ENCODE measurements around the gene CCDC47.

Gene CCDC47

DNA sequence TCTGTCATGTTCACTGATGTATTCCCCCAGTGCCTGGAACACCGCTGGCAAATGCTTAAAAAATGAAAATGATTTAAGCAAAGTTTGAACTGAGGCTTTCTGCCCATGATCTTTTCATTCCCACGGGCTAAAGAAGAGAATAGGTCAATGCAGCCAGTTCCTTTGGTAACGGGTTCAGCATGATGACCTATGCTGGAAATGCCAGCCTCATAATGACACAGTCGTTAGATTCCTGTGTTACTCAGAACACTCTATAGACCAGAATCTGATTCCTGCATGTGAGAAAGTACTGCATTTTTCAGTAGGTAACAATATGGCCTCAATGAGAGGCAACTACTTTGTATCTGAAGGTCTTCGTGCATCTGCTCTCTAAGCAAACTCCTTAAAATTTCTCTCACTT lies 54.4 kb downstream of the CCDC47 start:
- DNase-seq: no peak

DNA sequence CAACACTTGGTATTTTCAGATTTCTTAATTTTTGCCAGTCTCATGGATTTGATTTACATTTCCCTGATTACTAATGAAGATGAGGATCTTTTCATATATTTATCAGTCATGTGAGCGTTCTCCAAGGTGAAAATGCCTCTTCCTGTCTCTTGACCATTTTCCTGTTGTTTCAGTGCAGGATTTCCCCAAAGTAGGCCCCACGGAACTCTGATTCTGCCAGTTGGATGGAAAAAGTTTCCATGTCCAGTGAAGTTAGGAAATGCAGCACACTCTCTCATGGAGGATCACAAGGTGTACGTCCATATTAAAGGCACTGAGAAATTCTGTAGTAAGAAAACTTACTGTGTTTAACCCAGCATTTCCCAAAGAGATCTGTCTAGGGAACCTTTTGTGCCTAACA lies 57.0 kb downstream of the CCDC47 start:
- DNase-seq: no peak

- no peak for DNase-seq
These were observed 58.7 kb downstream of the CCDC47 start for GRCh38 chr17:63714550-63715277.

- DNase-seq: no peak
These were observed 64.3 kb downstream of the CCDC47 start for GRCh38 chr17:63709110-63709509.

DNA sequence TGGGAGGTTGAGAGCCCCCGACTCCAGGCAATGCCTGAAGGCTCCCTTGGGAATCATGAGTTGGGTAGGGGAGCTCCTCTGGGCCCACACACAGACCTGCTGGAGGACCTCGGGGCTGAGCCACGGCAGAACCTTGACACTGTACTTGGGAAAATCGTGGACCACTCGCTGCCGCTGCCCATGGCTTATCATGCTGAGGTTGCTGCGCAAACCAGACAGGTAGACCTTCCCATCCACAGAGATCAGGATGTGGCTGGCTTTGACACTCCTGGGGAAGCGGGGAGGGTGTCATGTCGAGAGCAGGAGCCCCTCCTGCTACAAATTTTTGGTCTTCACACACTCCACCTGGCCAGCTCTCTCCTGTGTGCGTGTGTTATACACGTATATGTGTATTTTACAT lies 66.2 kb downstream of the CCDC47 start:
- DNase-seq: no peak

DNA sequence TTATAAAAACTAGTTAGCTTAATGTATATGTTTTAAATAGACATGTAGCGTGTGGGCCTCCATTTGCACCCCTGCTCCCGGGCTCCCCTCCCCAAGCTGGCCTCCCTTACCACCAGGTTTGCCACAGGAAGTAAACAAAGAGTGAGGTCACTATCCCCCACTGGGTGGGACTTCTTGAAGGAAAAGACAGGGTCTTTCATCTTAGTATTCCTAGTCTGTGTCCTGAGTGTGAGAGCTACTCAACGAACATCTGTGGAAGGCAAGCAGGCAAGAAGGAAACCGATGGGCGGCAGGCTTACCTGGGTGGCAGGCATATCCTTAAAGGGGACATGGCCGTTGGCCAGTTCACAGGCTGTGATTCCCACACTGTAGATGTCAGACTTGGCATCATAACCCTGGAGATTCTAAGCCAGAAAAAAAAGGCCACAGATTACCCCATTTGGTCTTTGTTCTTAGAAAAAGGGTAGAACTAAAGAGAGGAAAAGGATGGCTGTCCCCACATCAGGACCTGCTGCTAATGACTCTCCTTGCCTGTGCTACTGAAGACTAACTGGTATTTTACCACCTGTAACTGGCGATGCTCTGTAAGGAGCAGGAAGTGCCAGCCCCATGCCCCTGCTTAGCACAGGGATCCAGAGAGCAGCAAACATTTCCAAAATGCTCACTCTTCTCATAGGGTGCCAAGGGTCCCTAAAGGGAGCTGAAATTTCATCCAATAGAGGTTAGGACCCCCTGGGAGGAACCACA lies 66.9 kb downstream of the CCDC47 start:
- no peak for DNase-seq

- no peak for DNase-seq
These were observed 67.7 kb downstream of the CCDC47 start for GRCh38 chr17:63705657-63706056.

DNA sequence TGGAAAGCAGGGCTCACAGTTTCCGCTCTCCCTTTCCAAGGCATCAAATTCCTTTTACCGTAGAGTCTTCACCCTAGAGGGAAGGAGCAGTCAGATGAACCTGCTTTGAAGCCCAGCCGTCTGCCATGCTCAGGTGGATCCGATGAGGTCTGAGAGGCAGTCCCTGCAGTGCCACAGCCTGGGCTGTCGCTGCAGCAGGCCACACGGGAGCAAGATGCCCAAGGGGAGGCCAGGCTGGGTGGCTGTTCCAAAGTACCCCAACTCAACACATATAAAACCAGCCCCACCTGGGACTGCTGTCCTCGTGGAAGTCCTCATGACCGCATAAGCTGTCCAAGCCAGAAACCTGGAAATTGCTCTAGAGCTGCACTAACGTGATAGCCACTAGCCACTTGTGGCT lies 68.6 kb downstream of the CCDC47 start:
- no peak for DNase-seq

DNA sequence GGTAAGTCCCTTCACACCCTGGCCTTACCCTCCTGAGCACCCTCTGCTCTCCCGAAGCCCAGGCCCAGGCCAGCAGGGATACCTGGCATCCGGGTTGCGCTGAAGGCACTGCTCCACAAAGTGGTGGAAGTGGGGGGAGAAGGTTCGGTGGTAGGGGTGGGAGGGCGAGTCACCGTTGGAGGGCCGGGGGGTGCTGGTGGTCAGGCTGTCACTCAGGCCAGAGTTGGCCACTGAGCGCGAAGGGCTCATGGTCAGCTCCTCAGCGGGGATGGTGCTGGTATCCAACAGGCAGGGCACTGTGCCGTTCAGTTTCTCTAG lies 69.2 kb downstream of the CCDC47 start:
- no peak for DNase-seq

DNA sequence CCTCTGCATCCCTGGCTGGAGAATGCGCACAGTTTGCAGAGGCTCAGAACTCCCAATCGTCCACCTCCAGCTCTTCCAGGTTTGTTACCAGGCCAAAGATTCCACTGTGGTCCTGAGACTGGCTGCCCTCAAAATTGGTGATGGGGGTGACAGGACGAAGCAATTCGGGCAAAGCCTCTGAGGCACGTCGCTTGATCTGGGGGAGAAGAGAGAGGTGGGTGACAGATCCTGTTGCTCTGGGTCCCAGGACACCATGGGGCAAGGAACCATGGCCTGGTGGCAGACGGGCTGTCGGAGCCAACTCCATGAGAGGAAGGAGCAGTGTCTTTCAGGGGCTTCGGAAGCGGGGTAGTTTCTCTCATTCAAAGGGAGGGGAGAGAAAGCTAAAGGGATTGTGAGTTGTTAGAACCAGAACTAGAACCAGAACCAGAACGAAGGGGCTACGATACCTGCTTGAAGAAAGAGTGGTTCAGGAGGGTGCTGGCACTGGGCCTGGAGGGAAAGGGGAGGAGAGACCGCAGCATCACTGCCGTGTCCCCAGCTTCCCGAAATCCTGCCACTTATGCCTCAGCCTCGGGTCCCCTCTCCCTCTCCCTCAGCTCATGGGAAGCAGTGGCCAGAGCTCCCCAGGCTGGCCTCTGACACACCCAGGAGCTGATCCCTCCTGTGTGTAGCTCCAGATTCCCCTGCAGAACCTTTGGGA lies 69.7 kb downstream of the CCDC47 start:
- DNase-seq: no peak

DNA sequence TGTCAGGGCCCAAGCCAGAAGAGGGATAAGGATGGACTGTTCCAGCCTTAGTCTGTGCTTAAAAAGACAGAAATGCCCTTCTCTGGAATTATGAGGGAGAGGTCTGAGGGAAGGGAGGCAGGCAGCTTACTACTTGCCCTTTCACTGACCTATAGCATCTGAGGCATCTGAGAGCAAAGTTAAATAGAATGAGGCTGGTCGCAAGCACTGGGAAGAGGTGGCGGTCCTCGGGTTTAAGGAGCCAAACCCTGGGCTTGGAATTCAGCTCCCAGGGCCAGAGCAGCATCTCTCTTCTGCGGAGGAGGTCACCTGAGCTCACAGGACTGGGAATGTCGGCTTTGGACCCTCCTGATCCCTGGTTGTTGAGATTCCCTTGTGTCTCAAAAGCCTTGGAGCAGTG lies 70.4 kb downstream of the CCDC47 start:
- DNase-seq: no peak

- DNase-seq: no peak
These were observed 70.7 kb downstream of the CCDC47 start for GRCh38 chr17:63702721-63703015.

- peak; percentile 75 for DNase-seq
These were observed 71.3 kb downstream of the CCDC47 start for GRCh38 chr17:63701868-63702720.

GRCh38 chr17:63701456-63701820 lies 72.0 kb downstream of the CCDC47 start:
- no peak for DNase-seq

- peak; percentile 59 for DNase-seq
These were observed 72.6 kb downstream of the CCDC47 start for GRCh38 chr17:63700528-63701455.

GRCh38 chr17:63699638-63700527 lies 73.5 kb downstream of the CCDC47 start, which contains the start of gene LIMD2:
Gene LIMD2, minus strand, starts transcription at chr17:63700125. Its CDS starts 827 bp downstream, at chr17:63699298.
- peak; percentile 91 for DNase-seq

GRCh38 chr17:63698886-63699637 lies 74.3 kb downstream of the CCDC47 start:
- peak; percentile 85 for DNase-seq

DNA sequence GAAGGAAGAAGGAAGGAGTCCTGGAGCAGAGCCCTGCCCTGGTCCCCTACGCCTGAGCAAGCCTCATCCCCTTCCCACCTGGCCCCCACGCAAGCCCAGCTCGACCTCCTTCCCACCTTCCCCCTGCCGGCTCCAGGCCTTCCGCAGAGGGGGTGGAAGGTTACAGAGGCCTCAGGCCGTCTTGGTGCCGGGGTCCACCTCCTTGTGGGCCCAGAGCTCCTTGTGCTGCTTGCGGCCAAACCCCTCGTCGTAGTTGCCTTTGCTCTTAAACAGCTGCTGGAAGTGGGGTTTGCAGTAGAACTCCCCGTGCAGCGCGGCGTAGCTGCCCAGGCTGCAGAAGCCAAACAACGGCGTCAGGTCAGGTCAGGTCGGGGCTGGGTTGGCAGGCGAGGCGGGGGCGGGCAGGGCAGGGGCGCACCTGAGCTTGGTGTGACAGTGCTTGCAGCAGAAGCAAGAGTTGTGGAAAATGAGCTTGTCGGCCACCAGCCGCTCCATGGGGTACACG lies 75.0 kb downstream of the CCDC47 start:
- DNase-seq: peak; percentile 39

DNA sequence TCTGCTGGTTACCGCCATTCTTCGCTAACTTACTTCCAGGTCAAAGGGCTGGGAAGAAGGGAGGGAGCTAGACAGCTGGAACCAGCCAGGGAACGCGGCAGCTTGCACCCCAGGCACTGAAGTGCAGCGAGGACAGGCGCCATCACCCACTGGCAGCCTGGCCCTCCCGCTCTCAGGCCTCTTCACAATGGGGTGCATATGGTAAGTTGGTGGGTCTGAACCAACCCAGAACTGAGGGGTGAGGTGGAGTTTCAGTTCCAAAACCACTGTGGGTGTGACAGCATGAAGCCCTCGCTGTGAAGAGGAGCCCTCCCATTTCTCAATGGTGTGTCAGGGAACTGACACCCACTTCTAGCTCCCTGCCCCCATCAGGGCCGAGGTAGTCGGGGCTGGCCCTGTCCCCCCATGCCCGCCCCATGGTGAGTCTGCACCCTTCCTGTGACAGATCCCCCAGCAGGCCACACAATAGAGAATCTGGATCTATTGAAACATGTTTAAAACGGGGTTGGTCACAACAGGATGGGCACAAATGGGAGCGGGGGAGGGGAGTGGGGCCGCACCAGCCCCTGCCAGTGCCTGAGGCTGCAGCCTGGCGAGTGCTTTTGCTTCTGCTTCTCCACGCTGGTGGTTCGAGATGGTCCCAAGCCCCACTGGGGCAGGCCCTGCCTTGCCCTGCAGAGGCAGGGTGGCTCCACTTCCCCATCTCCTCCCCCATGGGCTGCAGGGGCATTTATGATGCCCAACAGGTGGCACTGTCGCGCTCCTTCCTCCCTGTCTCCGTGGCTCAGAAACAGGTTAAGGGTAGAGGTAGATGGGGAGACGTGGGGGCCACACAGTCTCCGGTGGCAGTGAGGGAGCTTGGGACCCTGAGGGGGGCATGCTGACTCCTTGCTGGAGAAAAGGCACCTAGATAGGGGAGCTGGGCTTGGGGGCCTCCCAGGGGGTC lies 75.8 kb downstream of the CCDC47 start:
- peak; percentile 77 for DNase-seq
